SU-DHL-6 (cell line): Measurements from ENCODE around the gene EML4.

ENCODE experiments used
- EZH2phosphoT487 ChIP-seq: fragments of 200-600 bp; sonication (generic), shearing (Covaris generic); conservative IDR thresholded peaks from 2 replicates; pipeline ENCODE4 v1.6.1; 2018; ENCODE audit warnings: mild to moderate bottlenecking, antibody characterized with exemption, low read length, moderate library complexity, mixed read lengths
- TF ChIP-seq, protein P1 (sequence below): fragments of 200-600 bp; sonication (generic); IDR thresholded peaks from one replicate; pipeline ENCODE4 v1.5.1; 2017; ENCODE audit warnings: antibody characterized with exemption, mild to moderate bottlenecking, low read length, moderate library complexity; ENCODE audit not compliant: insufficient read depth, poor library complexity, severe bottlenecking

DNA sequence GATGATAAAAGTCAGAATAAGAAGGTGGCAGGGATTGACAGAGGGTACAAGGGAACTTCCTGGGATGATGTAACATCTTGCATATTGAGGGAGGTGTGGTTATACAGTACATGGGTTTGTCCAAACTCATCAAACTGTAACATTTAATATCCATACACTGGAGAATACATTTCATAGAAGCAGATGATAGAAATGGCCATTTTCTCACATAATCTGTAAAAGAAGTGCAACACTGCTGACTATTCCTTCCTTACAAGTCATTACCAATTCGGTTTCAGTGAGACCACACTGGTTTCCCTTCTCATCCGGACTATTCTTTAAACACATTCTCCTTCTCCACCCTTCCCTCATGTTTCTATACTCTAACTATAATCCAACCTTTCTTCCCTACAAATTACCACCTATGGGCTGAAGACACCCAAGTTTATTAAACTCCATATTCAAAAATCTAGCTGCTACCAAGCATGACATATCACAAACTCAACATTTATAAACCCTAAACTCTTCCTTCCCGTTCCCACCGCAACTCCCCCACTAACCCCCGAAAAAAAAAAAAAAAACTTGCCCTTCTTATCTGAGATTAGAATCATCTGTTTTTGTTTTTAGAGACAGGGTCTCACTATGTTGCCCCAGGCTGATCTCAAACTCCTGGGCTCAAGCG is 190.3 kb downstream of the EML4 start:
- TF ChIP-seq, protein P1, sequence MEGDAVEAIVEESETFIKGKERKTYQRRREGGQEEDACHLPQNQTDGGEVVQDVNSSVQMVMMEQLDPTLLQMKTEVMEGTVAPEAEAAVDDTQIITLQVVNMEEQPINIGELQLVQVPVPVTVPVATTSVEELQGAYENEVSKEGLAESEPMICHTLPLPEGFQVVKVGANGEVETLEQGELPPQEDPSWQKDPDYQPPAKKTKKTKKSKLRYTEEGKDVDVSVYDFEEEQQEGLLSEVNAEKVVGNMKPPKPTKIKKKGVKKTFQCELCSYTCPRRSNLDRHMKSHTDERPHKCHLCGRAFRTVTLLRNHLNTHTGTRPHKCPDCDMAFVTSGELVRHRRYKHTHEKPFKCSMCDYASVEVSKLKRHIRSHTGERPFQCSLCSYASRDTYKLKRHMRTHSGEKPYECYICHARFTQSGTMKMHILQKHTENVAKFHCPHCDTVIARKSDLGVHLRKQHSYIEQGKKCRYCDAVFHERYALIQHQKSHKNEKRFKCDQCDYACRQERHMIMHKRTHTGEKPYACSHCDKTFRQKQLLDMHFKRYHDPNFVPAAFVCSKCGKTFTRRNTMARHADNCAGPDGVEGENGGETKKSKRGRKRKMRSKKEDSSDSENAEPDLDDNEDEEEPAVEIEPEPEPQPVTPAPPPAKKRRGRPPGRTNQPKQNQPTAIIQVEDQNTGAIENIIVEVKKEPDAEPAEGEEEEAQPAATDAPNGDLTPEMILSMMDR = no peak
- no peak for TF ChIP-seq EZH2phosphoT487
